H1 (cell line): ENCODE measurements around the gene LIG1.

ENCODE experiments used
- ATF3 ChIP-seq: IDR thresholded peaks from 2 replicates; pipeline ENCODE4 v1.6.1; 2011; ENCODE audit warnings: low read depth, mild to moderate bottlenecking, low read length; ENCODE audit not compliant: insufficient read depth
- CEBPB ChIP-seq: IDR thresholded peaks from 2 replicates; pipeline ENCODE4 v1.6.1; 2012; ENCODE audit warnings: low read depth, low read length
- CTCF ChIP-seq, 3 experiments: IDR thresholded peaks; 1 replicate in 2 of 3; 2 replicates in 1 of 3; pipeline versions ENCODE4 v1.5.1 to v1.6.1; 2011; ENCODE audit warnings: low read length in 3 of 3, mild to moderate bottlenecking in 3 of 3, inconsistent platforms in 2 of 3, low read depth in 1 of 3, moderate library complexity in 1 of 3; ENCODE audit not compliant: insufficient read depth in 1 of 3; ENCODE audit errors: control extremely low read depth in 1 of 3
- SP4 ChIP-seq: IDR thresholded peaks from 2 replicates; pipeline ENCODE4 v1.6.1; 2012; ENCODE audit warnings: low read length, inconsistent platforms
- YY1 ChIP-seq: IDR thresholded peaks from 2 replicates; pipeline ENCODE4 v1.6.1; 2011; ENCODE audit warnings: low read depth, mild to moderate bottlenecking, low read length

DNA sequence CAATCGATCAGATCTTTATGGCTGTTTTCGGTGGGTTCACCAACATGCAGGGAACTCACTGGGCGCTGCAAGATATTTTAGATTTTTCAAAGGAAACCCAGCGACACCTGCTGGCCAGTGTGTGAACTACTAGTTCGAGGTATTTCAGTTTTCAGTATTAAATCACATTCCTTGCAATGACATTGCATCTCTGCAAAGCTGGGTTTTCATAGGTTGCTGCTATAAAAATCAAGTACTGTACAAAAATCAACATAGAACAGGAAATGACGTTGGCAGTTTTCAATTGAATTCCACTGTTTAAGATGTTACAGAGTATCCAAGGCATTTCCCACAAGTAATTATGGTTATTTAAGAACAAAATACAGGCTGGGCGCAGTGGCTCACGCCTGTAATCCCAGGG is 17.6 kb downstream of the LIG1 start:
- TF ChIP-seq ATF3 (no peak), CTCF (IDR thresholded peaks at IDR 0.05; ENCODE audit: control extremely low read depth in 1 of 3, insufficient read depth in 1 of 3, low read depth in 1 of 3, low read length in 3 of 3) (peak in 2 of 3 experiments; percentile 72 to 73; a peak in 3 of 4 replicates), YY1 (no peak), CEBPB (no peak), SP4 (no peak)
